H1 (cell line): ENCODE data around the gene CDK5. TPM values are rescaled to one million over a fixed set of nuclear protein-coding genes. Genes with fewer than 3 reads are reported as not detected.

Source experiments
- CTCF ChIA-PET: fragments of 300-600 bp; sonication (Branson Sonifier 250); formaldehyde crosslinking; loops from one replicate; lab custom pipeline; 2021; ENCODE audit not compliant: partially characterized antibody; lab: Charles Lee
- POLR2A ChIA-PET: fragments of 300-600 bp; sonication (Branson Sonifier 250); formaldehyde crosslinking; loops from one replicate; lab custom pipeline; 2021; ENCODE audit warnings: inconsistent platforms; ENCODE audit not compliant: partially characterized antibody; lab: Charles Lee
- DNase-seq, 2 experiments: peaks; one replicate each; pipeline versions ENCODE4 v3.0.0 to v3.0.0-alpha.2; 2010 to 2022; ENCODE audit warnings: low spot score in 2 of 2, low read depth in 1 of 2, mixed read lengths in 1 of 2
- FAIRE-seq: peaks from 2 replicates; lab custom pipeline; 2011; peaks lifted over from hg19 to GRCh38; lab: Jason Lieb, UNC
- H2AFZ ChIP-seq: 2 replicates; pipeline ENCODE4 v1.8.1; 2012; ENCODE audit warnings: low read length, inconsistent platforms
- H2AK5ac ChIP-seq: 2 replicates; pipeline ENCODE4 v1.6.1; 2013; ENCODE audit warnings: low read depth, low read length
- H2BK120ac ChIP-seq: replicated peaks from 2 replicates; pipeline ENCODE3; 2013; ENCODE audit warnings: low read depth, low read length, inconsistent platforms
- H2BK12ac ChIP-seq: 2 replicates; pipeline ENCODE4 v1.6.1; 2013; ENCODE audit warnings: low read depth, low read length
- H2BK15ac ChIP-seq: 2 replicates; pipeline ENCODE4 v1.6.1; 2013; ENCODE audit warnings: low read length
- H2BK20ac ChIP-seq: 2 replicates; pipeline ENCODE4 v1.6.1; 2013; ENCODE audit warnings: low read length
- H2BK5ac ChIP-seq: 2 replicates; pipeline ENCODE4 v1.6.1; 2013; ENCODE audit warnings: low read depth, low read length
- H3K14ac ChIP-seq: 2 replicates; pipeline ENCODE4 v1.6.1; 2013; ENCODE audit warnings: inconsistent platforms; ENCODE audit not compliant: insufficient read length
- H3K18ac ChIP-seq: 2 replicates; pipeline ENCODE4 v1.6.1; 2013; ENCODE audit warnings: low read length; ENCODE audit errors: extremely low read depth
- H3K23ac ChIP-seq: 2 replicates; pipeline ENCODE4 v1.6.1; 2013; ENCODE audit warnings: inconsistent platforms; ENCODE audit not compliant: insufficient read length
- H3K23me2 ChIP-seq: 2 replicates; pipeline ENCODE4 v1.6.1; 2013; ENCODE audit warnings: low read depth, low read length
- H3K27ac ChIP-seq: 2 replicates; pipeline ENCODE4 v1.6.1; 2011; ENCODE audit warnings: low read depth, low read length, inconsistent platforms
- H3K27me3 ChIP-seq, 4 experiments: replicated peaks in 1 of 4; 1 replicate in 1 of 4; 2 replicates in 3 of 4; pipeline versions ENCODE4 v1.6.1 to v1.8.1; 2011 to 2013; ENCODE audit warnings: low read length in 3 of 4, mild to moderate bottlenecking in 3 of 4, inconsistent platforms in 2 of 4, mixed read lengths in 2 of 4, moderate library complexity in 1 of 4; ENCODE audit not compliant: control insufficient read depth in 3 of 4, insufficient read depth in 3 of 4; ENCODE audit errors: extremely low read depth in 1 of 4
- H3K36me3 ChIP-seq, 4 experiments: 2 replicates each; pipeline versions ENCODE4 v1.6.1 to v1.8.1; 2011 to 2013; ENCODE audit warnings: mild to moderate bottlenecking in 4 of 4, low read length in 3 of 4, moderate library complexity in 2 of 4, control low read depth in 1 of 4, inconsistent platforms in 1 of 4; ENCODE audit not compliant: insufficient read depth in 4 of 4, control insufficient read depth in 2 of 4
- H3K4ac ChIP-seq: replicated peaks from 2 replicates; pipeline ENCODE3; 2013; ENCODE audit warnings: low read length, low read depth, mixed read lengths, inconsistent platforms; ENCODE audit not compliant: insufficient read length
- H3K4me1 ChIP-seq, 4 experiments: replicated peaks in 1 of 4; 1 replicate in 1 of 4; 2 replicates in 3 of 4; pipeline versions ENCODE4 v1.6.1 to v1.8.1; 2011 to 2013; ENCODE audit warnings: low read length in 3 of 4, inconsistent platforms in 2 of 4, mixed read lengths in 1 of 4; ENCODE audit not compliant: insufficient read depth in 4 of 4, control insufficient read depth in 3 of 4
- H3K4me2 ChIP-seq, 2 experiments: 2 replicates each; pipeline versions ENCODE4 v1.6.1 to v1.8.1; 2011 to 2013; ENCODE audit warnings: low read depth in 2 of 2, low read length in 2 of 2, control low read depth in 1 of 2, inconsistent platforms in 1 of 2, mild to moderate bottlenecking in 1 of 2; ENCODE audit not compliant: insufficient read depth in 1 of 2
- H3K4me3 ChIP-seq, 4 experiments: fragments of 200-600, 300-600 bp in 1 of 4; sonication (generic), shearing (Covaris generic), sonication (Bioruptor Twin) in 1 of 4; 2 replicates each; pipeline versions ENCODE4 v1.5.1 to v1.8.1; 2011 to 2016; ENCODE audit warnings: low read length in 4 of 4, low read depth in 3 of 4, control low read depth in 2 of 4, inconsistent platforms in 2 of 4, mild to moderate bottlenecking in 2 of 4, mixed read lengths in 1 of 4, moderate library complexity in 1 of 4; ENCODE audit not compliant: insufficient read depth in 2 of 4; ENCODE audit errors: extremely low read depth in 1 of 4
- H3K56ac ChIP-seq: replicated peaks from 2 replicates; pipeline ENCODE3; 2013; ENCODE audit warnings: low read depth, mild to moderate bottlenecking, mixed read lengths, low read length, inconsistent platforms; ENCODE audit not compliant: insufficient read length
- H3K79me1 ChIP-seq: 2 replicates; pipeline ENCODE4 v1.6.1; 2013; ENCODE audit warnings: low read depth, low read length, control low read depth
- H3K79me2 ChIP-seq, 2 experiments: 2 replicates each; pipeline versions ENCODE4 v1.6.1 to v1.8.1; 2012 to 2013; ENCODE audit warnings: low read length in 2 of 2, mild to moderate bottlenecking in 2 of 2, inconsistent platforms in 1 of 2; ENCODE audit not compliant: insufficient read depth in 2 of 2, control insufficient read depth in 1 of 2
- H3K9ac ChIP-seq, 4 experiments: replicated peaks in 1 of 4; 1 replicate in 1 of 4; 2 replicates in 3 of 4; pipeline versions ENCODE4 v1.6.1 to v1.8.1; 2011 to 2013; ENCODE audit warnings: low read depth in 3 of 4, low read length in 3 of 4, control low read depth in 2 of 4, mild to moderate bottlenecking in 2 of 4, moderate library complexity in 2 of 4, inconsistent platforms in 1 of 4; ENCODE audit errors: extremely low read depth in 1 of 4
- H3K9me3 ChIP-seq, 2 experiments: 2 replicates each; pipeline versions ENCODE4 v1.6.1 to v1.8.1; 2012 to 2013; ENCODE audit warnings: mild to moderate bottlenecking in 2 of 2, moderate library complexity in 2 of 2, control low read depth in 1 of 2, inconsistent platforms in 1 of 2, low read depth in 1 of 2, low read length in 1 of 2, mixed read lengths in 1 of 2; ENCODE audit not compliant: insufficient read depth in 2 of 2
- H4K20me1 ChIP-seq, 2 experiments: replicated peaks in 1 of 2; 2 replicates each; pipeline versions ENCODE3 to v1.8.1; 2011 to 2013; ENCODE audit warnings: inconsistent platforms in 2 of 2, low read length in 2 of 2, mild to moderate bottlenecking in 1 of 2; ENCODE audit not compliant: insufficient read depth in 2 of 2, control insufficient read depth in 1 of 2
- H4K5ac ChIP-seq: 2 replicates; pipeline ENCODE4 v1.6.1; 2013; ENCODE audit warnings: low read length, low read depth, mixed read lengths, inconsistent platforms; ENCODE audit not compliant: insufficient read length
- H4K8ac ChIP-seq: 2 replicates; pipeline ENCODE4 v1.8.0; 2013; ENCODE audit warnings: mild to moderate bottlenecking, moderate library complexity, low read length, inconsistent platforms; ENCODE audit not compliant: insufficient read depth; ENCODE audit errors: extremely low read depth
- H4K91ac ChIP-seq: replicated peaks from 2 replicates; pipeline ENCODE3; 2013; ENCODE audit warnings: low read length, mixed read lengths, inconsistent platforms; ENCODE audit not compliant: insufficient read length
- CEBPB ChIP-seq: IDR thresholded peaks from 2 replicates; pipeline ENCODE4 v1.6.1; 2012; ENCODE audit warnings: low read depth, low read length
- CHD1 ChIP-seq: IDR thresholded peaks from 2 replicates; pipeline ENCODE4 v1.6.1; 2012; ENCODE audit warnings: low read depth, low read length, improper control_type of control experiment
- EZH2 ChIP-seq: fragments of 200-600 bp; sonication (generic); IDR thresholded peaks from 2 replicates; pipeline ENCODE4 v1.7.1; 2012; ENCODE audit warnings: low read depth, mild to moderate bottlenecking, moderate library complexity, low read length, inconsistent platforms; ENCODE audit not compliant: severe bottlenecking
- FOSL1 ChIP-seq: IDR thresholded peaks from 2 replicates; pipeline ENCODE4 v1.6.1; 2011; ENCODE audit warnings: mild to moderate bottlenecking, low read depth, low read length, moderate library complexity; ENCODE audit not compliant: insufficient read depth
- POU5F1 ChIP-seq: IDR thresholded peaks from 2 replicates; pipeline ENCODE4 v1.6.1; 2011; ENCODE audit warnings: low read depth, mild to moderate bottlenecking, low read length, moderate library complexity
- RFX5 ChIP-seq: IDR thresholded peaks from 2 replicates; pipeline ENCODE4 v1.6.1; 2011; ENCODE audit warnings: low read depth, low read length, improper control_type of control experiment, borderline replicate concordance
- SIN3A ChIP-seq, 2 experiments: IDR thresholded peaks in 1 of 2; conservative IDR thresholded peaks in 1 of 2; 2 replicates each; pipeline ENCODE4 v1.6.1; 2011 to 2012; ENCODE audit warnings: low read length in 2 of 2, improper control_type of control experiment in 1 of 2, low read depth in 1 of 2, mild to moderate bottlenecking in 1 of 2
- SRF ChIP-seq: IDR thresholded peaks from 2 replicates; pipeline ENCODE4 v1.6.1; 2011; ENCODE audit warnings: mild to moderate bottlenecking, low read depth, low read length, moderate library complexity
- SUZ12 ChIP-seq: fragments of 200-600 bp; sonication (generic); IDR thresholded peaks from 2 replicates; pipeline ENCODE4 v1.6.1; 2012; ENCODE audit warnings: mild to moderate bottlenecking, inconsistent platforms, low read length, moderate library complexity, mixed read lengths
- TBP ChIP-seq: IDR thresholded peaks from 2 replicates; pipeline ENCODE4 v1.6.1; 2011; ENCODE audit warnings: low read depth, low read length, improper control_type of control experiment
- WGBS, 2 experiments: shearing (Covaris generic) in 1 of 2; methylation state at CpG; one replicate each; pipeline versions ENCODE4 v1.1.6 to v1.1.7; 2013 to 2015; ENCODE audit warnings: low lambda C conversion rate in 2 of 2, mixed read lengths in 2 of 2, inconsistent platforms in 1 of 2, low coverage in 1 of 2, missing lambda C conversion rate in 1 of 2; ENCODE audit not compliant: insufficient replicate concordance in 2 of 2, insufficient coverage in 1 of 2, insufficient read length in 1 of 2; ENCODE audit errors: extremely low coverage in 1 of 2, missing lambda C conversion rate in 1 of 2; 5-methylcytosine and 5-hydroxymethylcytosine counted together
- polyA plus RNA-seq, 7 experiments: library from polyadenylated mRNA; depleted of rRNA in 3 of 7; stranded (reverse) in 5 of 7; unstranded in 2 of 7; fragments of >200 nt in 5 of 7; fragments of 200-250 nt in 2 of 7; gene quantifications; 1 replicate in 5 of 7; 2 replicates in 1 of 7; 4 replicates in 1 of 7; pipeline versions ENCODE4 v1.2.1 to v1.2.3, GENCODE V29; 2011 to 2013; ENCODE audit warnings: missing spikeins in 2 of 7, mixed read lengths in 2 of 7
- total RNA-seq: library from RNA; stranded (reverse); fragmentation: NEBNext Ultra II Directional; extraction: Animal tissue kit (Norgen Biotek cat#: 25700); gene quantifications from 2 replicates; pipeline ENCODE4 v1.2.1, GENCODE V29; 2021
- TF ChIP-seq, protein P1 (sequence below): IDR thresholded peaks from 2 replicates; pipeline ENCODE4 v1.6.1; 2012; ENCODE audit warnings: inconsistent platforms

CDK5 gene
- total and polyA plus RNA-seq, 2 of the 8 experiments (the other 6 are each of a cell fraction or from before 2014, with no cell fraction given) = 22.8 to 37.2 TPM

DNA sequence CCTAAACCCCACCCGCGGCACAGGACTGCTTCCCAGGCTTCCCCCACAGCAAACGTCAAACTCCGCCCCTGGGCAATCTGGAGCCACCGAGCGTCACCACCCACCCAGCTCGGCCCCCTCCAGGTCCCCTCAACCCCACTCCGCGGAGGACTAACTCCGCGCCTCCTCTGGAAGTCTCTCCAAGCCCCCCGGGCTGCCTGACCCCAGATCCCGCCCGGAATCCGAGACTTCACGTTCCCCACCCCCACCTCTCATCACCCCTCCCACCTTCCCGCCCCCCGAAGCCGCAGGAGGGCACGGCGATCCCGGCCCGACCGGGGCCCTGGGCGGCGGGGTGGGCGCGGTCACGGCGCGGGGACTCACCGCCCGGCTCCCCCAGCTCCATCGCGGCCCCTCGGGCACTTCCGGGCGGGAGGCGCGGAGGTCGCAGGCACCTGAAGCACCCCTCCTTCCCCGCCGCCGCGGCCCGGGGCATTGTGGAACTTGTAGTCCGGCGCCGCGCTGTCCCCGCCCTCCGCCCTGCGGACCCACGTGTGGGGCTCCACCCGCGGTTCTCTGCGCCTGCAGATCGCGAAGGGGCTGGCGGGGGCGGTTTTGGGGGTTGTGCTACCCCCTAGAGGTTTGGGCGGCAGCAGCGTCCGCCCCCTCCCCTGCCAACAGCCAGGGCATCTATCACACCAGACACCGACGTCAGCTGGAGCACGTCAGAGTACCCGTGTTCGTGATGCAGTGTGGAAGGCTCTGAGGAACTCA lies 25.6 kb upstream of the CDK5 start, which contains the start of gene TMUB1:
TSS of gene TMUB1 (minus strand) at position 423 of the 753 bp plus-strand sequence. CDS start 930 bp downstream, outside the sequence.
- Histone ChIP-seq H3K79me1 (peaks cover 12% of the 10 kb centered on the region), H3K4me2 (peak within 1 kb of the TSS; percentile 90 to 95), H2BK5ac (no peak within 1 kb of the TSS), H4K8ac (peak within 1 kb of the TSS; percentile 37; the same call in 1 of the 2 replicates), H3K4me3 (peak within 1 kb of the TSS; percentile 48 to 85 (median 68)), H2BK20ac (no peak within 1 kb of the TSS), H2AK5ac (no peak within 1 kb of the TSS; the same call in 1 of the 2 replicates), H4K20me1 (peaks cover 18 to 20% of the 10 kb centered on the region in 2 experiments), H3K27ac (no peak within 1 kb of the TSS), H3K23me2 (peaks cover 38% of the 10 kb centered on the region), H3K4me1 (peaks cover 3 to 51% (median 28%) of the 10 kb centered on the region in 4 experiments), H3K9me3 (no peaks in the 10 kb centered on the region), H3K4ac (peak within 1 kb of the TSS; percentile 53), H3K27me3 (peaks cover 0 to 21% (median 14%) of the 10 kb centered on the region in 4 experiments; a peak in 6 of 7 replicates), H3K56ac (no peak within 1 kb of the TSS), H3K14ac (no peak within 1 kb of the TSS), H3K23ac (no peak within 1 kb of the TSS), H4K91ac (no peak within 1 kb of the TSS), H2AFZ (no peak within 1 kb of the TSS; the same call in 1 of the 2 replicates), H4K5ac (no peak within 1 kb of the TSS), H2BK120ac (no peak within 1 kb of the TSS), H3K9ac (peak within 1 kb of the TSS in 1 of 4 experiments; percentile 79; a peak in 1 of 7 replicates), H3K79me2 (peaks cover 0 to 19% of the 10 kb centered on the region in 2 experiments; a peak in 1 of 4 replicates), H3K36me3 (no peaks in the 10 kb centered on the region), H2BK12ac (peak within 1 kb of the TSS; percentile 80; the same call in 1 of the 2 replicates), H2BK15ac (no peak within 1 kb of the TSS; the same call in 1 of the 2 replicates), H3K18ac (no peak within 1 kb of the TSS; the same call in 1 of the 2 replicates)
- 4% methylated on average over 18 of the region's 69 CpGs; no CpG with 5 or more reads in 1 of the 2 experiments for WGBS, 2 experiments
- FAIRE-seq (no peak), DNase-seq (peak in 1 of 2 experiments; percentile 87)
- CTCF ChIA-PET = interaction anchor here (0.9 to 15.1 kb wide), 4 partner anchors 22 to 207 kb away, joined by 3 to 448 read pairs (median 11); no protein-coding TSS in a partner anchor
- POLR2A ChIA-PET = interaction anchor here (0.8 to 1.9 kb wide), 6 partner anchors 17 to 56 kb away, joined by 3 to 5 read pairs (median 4); partner anchors contain the start of gene SLC4A2
- TF ChIP-seq RFX5 (no peak), FOSL1 (no peak), CHD1 (no peak), SIN3A (conservative IDR thresholded peaks at IDR 0.05 in 1 of 2, IDR thresholded peaks at IDR 0.05 in 1 of 2; ENCODE audit: low read depth in 1 of 2, low read length in 2 of 2) (peak in 1 of 2 experiments; percentile 62; a peak in 1 of 4 replicates), SRF (no peak), EZH2 (no peak), SUZ12 (no peak), CEBPB (no peak), POU5F1 (no peak), TBP (no peak)
- TF ChIP-seq, protein P1, sequence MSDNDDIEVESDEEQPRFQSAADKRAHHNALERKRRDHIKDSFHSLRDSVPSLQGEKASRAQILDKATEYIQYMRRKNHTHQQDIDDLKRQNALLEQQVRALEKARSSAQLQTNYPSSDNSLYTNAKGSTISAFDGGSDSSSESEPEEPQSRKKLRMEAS = peak; percentile 50; the same call in 1 of the 2 replicates
